GM19351 (cell line): ENCODE results near the gene GLIS1.
"Not testable (repeated sequence)": the region's sequence is repeated elsewhere in the genome, so short reads cannot be mapped to it uniquely, and the experiment has no call there.

ENCODE experiments used
- ATAC-seq: cut with Tn5 transposase; IDR thresholded peaks from one replicate; pipeline ENCODE4 v1.9.1; 2021; ENCODE audit warnings: mild to moderate bottlenecking, moderate library complexity; ENCODE audit not compliant: unreplicated experiment

The GLIS1 gene

DNA sequence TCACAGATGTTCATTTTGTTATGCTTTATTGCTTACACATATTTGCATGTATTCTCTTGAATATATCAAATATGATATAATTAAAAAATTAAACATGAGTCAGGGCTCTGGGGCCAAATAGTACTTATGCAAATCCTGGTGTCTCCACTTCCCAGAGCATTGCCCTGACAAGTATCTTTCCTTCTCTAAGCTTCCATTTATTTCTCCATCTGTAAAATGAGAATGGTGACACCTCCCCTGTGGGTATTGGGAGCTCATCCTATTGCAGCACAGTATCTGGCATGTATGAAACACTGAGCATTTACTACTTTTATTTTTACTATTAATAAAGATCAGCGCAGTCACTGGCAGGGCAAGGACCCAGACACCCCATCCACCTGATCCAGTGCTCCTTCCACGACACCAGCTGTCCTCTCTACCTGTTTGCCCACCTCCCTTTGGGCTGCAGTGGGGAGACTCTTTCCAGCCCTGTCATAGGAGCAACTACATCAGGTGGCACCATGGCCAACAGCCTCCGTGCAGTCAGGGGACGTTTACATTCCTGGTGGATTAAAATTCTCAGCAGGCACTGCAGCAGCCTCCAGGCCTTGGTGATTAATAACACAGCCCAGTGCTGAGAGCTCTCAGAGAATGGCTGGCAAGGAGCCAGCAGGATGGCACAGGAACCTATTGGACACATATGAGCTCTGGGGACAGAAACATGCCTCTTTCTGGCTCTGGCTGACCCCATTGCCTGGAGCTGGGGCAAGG lies 166.7 kb downstream of the GLIS1 start:
- no peak for ATAC-seq

DNA sequence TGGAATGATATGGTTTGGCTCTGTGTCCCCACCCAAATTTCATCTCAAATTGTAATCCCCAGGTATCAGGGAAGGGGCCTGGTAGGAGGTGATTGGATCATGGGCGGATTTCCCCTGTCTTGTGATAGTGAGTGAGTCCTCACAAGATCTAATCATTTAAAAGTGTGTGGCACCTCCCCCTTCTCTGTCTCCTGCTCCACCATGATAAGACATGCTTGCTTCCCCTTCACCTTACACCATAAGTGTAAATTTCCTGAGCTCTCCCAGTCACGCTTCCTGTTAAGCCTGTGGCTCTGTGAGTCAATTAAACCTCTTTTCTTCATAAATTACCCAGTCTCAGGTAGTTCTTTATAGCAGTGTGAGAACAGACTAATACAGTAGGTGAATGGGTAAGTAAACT lies 170.4 kb downstream of the GLIS1 start:
- ATAC-seq, result no peak

DNA sequence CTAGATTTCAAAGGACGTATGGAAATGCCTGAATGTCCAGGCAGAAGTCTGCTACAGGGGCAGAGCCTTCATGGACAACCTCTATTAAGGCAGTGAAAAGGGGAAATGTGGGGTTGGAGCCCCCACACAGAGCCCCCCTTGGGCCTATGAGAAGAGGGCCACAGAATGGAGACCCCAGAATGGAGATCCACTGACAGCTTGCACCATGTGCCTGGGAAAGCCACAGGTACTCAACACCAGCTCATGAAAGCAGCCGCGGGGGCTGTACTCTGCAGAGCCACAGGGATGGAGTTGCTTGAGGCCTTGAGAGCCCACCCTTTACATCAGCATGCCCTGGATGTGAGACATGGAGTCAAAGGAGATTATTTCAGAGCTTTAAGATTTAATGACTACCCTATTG lies 171.1 kb downstream of the GLIS1 start:
- no peak for ATAC-seq

DNA sequence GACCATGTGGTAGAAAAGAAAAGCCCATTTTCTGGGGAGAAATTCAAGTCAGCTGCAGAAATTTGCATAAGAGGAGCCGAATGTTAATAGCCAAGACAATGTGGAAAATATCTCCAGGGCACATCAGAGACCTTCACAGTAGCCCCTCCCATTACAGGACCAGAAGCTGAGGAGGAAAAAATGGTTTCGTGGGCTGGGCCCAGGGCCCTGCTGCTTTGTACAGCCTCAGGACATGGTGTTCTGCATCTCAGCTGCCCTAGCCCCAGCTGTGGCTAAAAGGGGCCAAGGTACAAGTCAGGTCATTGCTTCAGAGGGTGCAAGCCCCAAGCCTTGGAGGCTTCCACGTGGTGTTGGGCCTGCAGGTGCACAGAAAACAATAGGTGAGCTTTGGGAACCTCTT lies 171.5 kb downstream of the GLIS1 start:
- ATAC-seq, result no peak

DNA sequence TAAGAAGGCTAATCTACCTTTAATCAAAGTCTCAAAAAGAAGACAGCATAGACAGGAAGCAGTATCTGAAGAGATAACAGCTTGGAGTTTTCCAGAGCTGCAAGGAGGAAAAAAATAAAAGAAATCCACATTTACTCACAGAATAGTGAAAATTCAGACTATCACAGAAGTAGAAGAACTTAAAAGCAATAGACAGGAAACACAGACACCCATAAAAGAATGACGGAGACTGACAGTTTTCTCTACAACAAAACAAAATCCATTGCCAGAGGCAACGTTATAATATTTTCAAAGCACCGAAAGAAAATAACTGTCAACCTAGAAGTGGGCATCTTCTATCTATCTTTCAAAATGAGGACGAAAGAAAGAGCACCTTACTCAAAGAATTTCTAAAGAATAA lies 175.4 kb downstream of the GLIS1 start:
- ATAC-seq, result no peak

DNA sequence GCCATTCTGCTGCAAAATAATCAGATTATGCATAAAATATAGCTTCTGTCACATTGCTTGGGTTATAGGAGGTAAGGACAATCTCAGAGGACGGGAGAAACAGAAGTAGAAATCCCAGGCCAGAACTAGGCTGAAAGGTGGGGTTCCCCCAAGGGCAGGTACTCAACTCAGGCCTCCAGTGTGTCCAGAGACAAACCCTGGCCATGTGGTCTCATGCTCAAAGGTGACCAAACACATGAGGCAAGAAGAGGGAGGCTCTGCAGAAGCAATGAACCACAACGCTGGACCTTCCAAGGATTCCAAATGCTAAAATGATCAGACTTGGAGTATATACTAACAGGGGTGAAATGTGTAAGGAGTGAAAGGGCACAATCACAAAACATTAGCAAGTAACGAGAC lies 176.0 kb downstream of the GLIS1 start:
- no peak for ATAC-seq

- no peak for ATAC-seq
Observed at GRCh38 chr1:53562291-53562980, 176.5 kb downstream of the GLIS1 start.

- no peak for ATAC-seq
Observed at GRCh38 chr1:53561503-53562105, 177.4 kb downstream of the GLIS1 start.

GRCh38 chr1:53560581-53561502 lies 178.1 kb downstream of the GLIS1 start:
- no peak for ATAC-seq

DNA sequence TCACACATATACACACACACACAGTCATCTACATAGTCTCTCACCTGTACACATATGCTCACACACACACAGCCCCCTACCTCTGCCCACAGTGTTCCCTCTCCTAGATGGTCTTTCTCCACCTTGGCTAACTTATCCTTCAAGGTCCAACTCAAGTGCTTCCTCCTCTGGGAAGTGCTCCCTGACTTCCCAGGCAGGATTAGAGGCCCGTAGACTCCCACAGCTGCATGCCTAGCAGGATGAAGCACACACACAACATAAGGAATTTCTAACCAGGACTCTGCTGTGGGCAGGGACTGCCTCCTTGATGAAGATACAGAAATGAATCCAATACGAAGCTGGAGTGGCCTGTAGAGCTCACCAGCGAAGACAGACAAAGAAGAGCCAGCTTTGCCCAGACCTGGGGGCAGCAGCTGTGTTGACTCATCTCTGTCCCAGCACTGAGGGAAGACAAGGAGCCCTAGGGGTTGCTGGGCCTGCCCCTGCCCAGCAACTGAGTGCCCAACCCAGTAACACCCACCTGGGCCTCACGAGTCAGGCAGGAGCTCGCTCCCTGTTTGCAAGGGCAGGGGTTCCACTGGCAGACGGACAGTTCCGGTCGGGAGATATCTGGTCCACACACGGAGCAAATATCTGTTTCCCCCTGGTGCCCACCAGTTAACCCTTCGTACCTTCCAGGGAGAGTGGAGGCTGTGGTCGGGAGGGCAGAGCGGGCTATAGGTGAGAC lies 178.9 kb downstream of the GLIS1 start:
- no peak for ATAC-seq

- no peak for ATAC-seq
Observed at GRCh38 chr1:53559391-53559815, 179.6 kb downstream of the GLIS1 start.

- no peak for ATAC-seq
Observed at GRCh38 chr1:53558739-53559315, 180.1 kb downstream of the GLIS1 start.

GRCh38 chr1:53557830-53558738 lies 180.9 kb downstream of the GLIS1 start:
- no peak for ATAC-seq

GRCh38 chr1:53557369-53557768 lies 181.6 kb downstream of the GLIS1 start:
- ATAC-seq, result no peak

DNA sequence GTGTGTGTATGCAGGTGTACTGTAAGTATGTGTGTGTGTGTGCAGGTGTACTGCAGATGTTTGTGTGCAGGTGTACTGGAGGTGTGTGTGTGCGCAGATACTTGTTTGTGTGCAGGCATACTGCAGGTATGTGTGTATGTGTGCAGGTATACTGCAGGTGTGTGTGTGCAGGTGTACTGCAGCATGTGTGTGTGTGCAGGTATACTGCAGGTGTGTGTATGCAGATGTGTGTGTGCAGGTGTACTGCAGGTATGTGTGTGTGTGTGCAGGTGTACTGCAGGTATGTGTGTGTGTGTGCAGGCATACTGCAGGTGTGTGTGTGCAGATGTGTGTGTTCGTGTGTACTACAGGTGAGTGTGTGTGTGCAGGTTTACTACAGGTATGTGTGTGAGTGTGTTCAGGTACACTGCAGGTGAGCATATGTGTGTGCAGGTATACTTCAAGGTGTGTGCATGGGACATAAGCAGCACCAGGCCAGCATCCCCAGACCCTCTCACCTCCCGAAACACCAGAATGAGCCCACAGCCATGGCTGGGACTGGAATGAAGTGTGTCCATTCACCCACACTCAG lies 182.2 kb downstream of the GLIS1 start:
- no peak for ATAC-seq

- not testable (repeated sequence) for ATAC-seq
Observed at GRCh38 chr1:53555620-53556326, 183.2 kb downstream of the GLIS1 start.

GRCh38 chr1:53554592-53555305 lies 184.2 kb downstream of the GLIS1 start:
- ATAC-seq, result no peak
